Measurements from ENCODE around the gene TMEM74B. TPM values are rescaled to one million over a fixed set of nuclear protein-coding genes. Genes with fewer than 3 reads are reported as not detected.

TMEM74B gene
- total and polyA plus RNA-seq, 10 of the 15 experiments (the other 5 are each of a cell fraction or from before 2014, with no cell fraction given), result 0.07 TPM; not detected in 9

- Histone ChIP-seq H3K79me2 (ENCODE audit: control insufficient read depth, insufficient read depth, low read length) (no peaks in the 10 kb centered on the region), H3K4me1 (ENCODE audit: control insufficient read depth, insufficient read depth, low read length) (peaks cover 2% of the 10 kb centered on the region; the same call in 1 of the 2 replicates), H3K9me3 (replicated peaks; ENCODE audit: control insufficient read depth, insufficient read depth, low read length) (no peaks in the 10 kb centered on the region), H3K27ac (ENCODE audit: control insufficient read depth, insufficient read depth) (no peak overlapping the region), H3K27me3 (replicated peaks in 1 of 2; ENCODE audit: control insufficient read depth in 2 of 2, insufficient read depth in 2 of 2, low read length in 1 of 2) (peaks cover 0 to 4% of the 10 kb centered on the region in 2 experiments; a peak in 1 of 4 replicates), H3K4me2 (ENCODE audit: control insufficient read depth, insufficient read depth) (no peak overlapping the region), H4K20me1 (ENCODE audit: control insufficient read depth, insufficient read depth) (no peaks in the 10 kb centered on the region), H3K4me3 (no peak overlapping the region), H3K9ac (ENCODE audit: control insufficient read depth, insufficient read depth, low read length) (no peak overlapping the region), H2AFZ (ENCODE audit: control insufficient read depth, low read depth, low read length) (peak overlapping the region; percentile 67; the same call in 1 of the 2 replicates), H3K36me3 (ENCODE audit: control insufficient read depth in 2 of 2, insufficient read depth in 2 of 2, low read length in 1 of 2) (no peaks in the 10 kb centered on the region)
- intact Hi-C loops (cut with micrococcal nuclease; ENCODE audit: unreplicated experiment), result loop anchor here (1.0 to 2.0 kb wide), 2 partner anchors 104 to 397 kb away; no protein-coding TSS in a partner anchor
- POLR2A ChIA-PET, result no interaction called here
- in situ Hi-C loops (cut with MboI), result loop anchor here (5.0 kb wide), 1 partner anchor 396 kb away; no protein-coding TSS in a partner anchor
- WGBS (ENCODE audit: insufficient coverage, insufficient replicate concordance, low lambda C conversion rate, missing lambda C conversion rate), result 33% methylated on average over 21 of the region's 21 CpGs
- CTCF ChIA-PET, result interaction anchor here (0.7 to 2.0 kb wide), 14 partner anchors 12 to 397 kb away, joined by 3 to 6 read pairs (median 4); no protein-coding TSS in a partner anchor
- RAD21 ChIA-PET (ENCODE audit: unreplicated experiment), result interaction anchor here (1.2 kb wide), 1 partner anchor 104 kb away, joined by 3 read pairs; no protein-coding TSS in a partner anchor
- DNase-seq (ENCODE audit: low read depth, low spot score), result no peak
- BruUV-seq (replicated peaks), result no TSS peak
- SMC1A ChIA-PET (ENCODE audit: uncharacterized antibody, unreplicated experiment), result interaction anchor here (1.0 to 1.3 kb wide), 3 partner anchors 21 to 255 kb away, joined by 3 read pairs; no protein-coding TSS in a partner anchor
- peak; percentile 89 for FAIRE-seq
- ATAC-seq, result peak; percentile 97
- TF ChIP-seq YY1 (IDR thresholded peaks at IDR 0.05; ENCODE audit: low read depth, low read length) (peak; percentile 86), ATF2 (IDR thresholded peaks at IDR 0.05; ENCODE audit: low read length) (no peak), RAD21 (IDR thresholded peaks at IDR 0.05; ENCODE audit: insufficient read depth, low read depth, low read length) (peak; percentile 71), SMC3 (IDR thresholded peaks at IDR 0.05; ENCODE audit: borderline replicate concordance, low read length) (peak; percentile 64), ZNF217 (IDR thresholded peaks at IDR 0.05) (no peak), ZNF687 (IDR thresholded peaks at IDR 0.05) (no peak), PAX5 (IDR thresholded peaks at IDR 0.05; ENCODE audit: borderline replicate concordance, low read depth, low read length) (0 out of 2 replicates have a peak, but pooled peaks have one; percentile 38), NR2C2 (IDR thresholded peaks at IDR 0.05; ENCODE audit: borderline replicate concordance, control insufficient read depth, insufficient read length, low read depth) (no peak), POU2F2 (IDR thresholded peaks at IDR 0.05; ENCODE audit: borderline replicate concordance, low read depth, low read length) (peak; percentile 33; the same call in 1 of the 3 replicates), IRF4 (IDR thresholded peaks at IDR 0.05; ENCODE audit: low read depth, low read length) (0 out of 2 replicates have a peak, but pooled peaks have one; percentile 25), STAT1 (conservative IDR thresholded peaks at IDR 0.05) (no peak), E2F4 (IDR thresholded peaks at IDR 0.05; ENCODE audit: low read depth, low read length) (0 out of 2 replicates have a peak, but pooled peaks have one; percentile 28), RELB (IDR thresholded peaks at IDR 0.05; ENCODE audit: low read depth) (no peak)
These were observed 28.0 kb upstream of the TMEM74B start for GRCh38 chr20:1212607-1213396.

Measured in GM12878 (cell line).